Left lung (tissue), 10 donors: ENCODE measurements around the gene NT5DC2. TPM values are rescaled to one million over a fixed set of nuclear protein-coding genes. Genes with fewer than 3 reads are reported as not detected.

Source experiments
- ATAC-seq: fragments of 200-7000 bp; cut with Tn5 transposase; one replicate; pipeline ENCODE4 v1.9.1; 2020; ENCODE audit warnings: moderate library complexity
- DNase-seq, 4 donors: peaks; one replicate each; pipeline ENCODE4 v3.0.0-alpha.2; 2013 to 2020
- H3K27ac ChIP-seq, 2 donors: fragments of 200-600 bp; sonication (generic) in 1 of 2; one replicate each; pipeline versions ENCODE4 v1.5.0 to v1.8.0; 2020 to 2021
- H3K27me3 ChIP-seq, 2 donors: fragments of 200-600 bp; sonication (generic) in 1 of 2; one replicate each; pipeline versions ENCODE4 v1.5.0 to v1.8.0; 2020 to 2021
- H3K36me3 ChIP-seq, 2 donors: fragments of 200-600 bp; sonication (generic) in 1 of 2; one replicate each; pipeline versions ENCODE4 v1.5.0 to v1.8.0; 2020 to 2021
- H3K4me1 ChIP-seq, 2 donors: fragments of 200-600 bp; one replicate each; pipeline ENCODE4 v1.8.0; 2021
- H3K4me3 ChIP-seq, 2 donors: fragments of 200-600 bp; sonication (generic) in 1 of 2; one replicate each; pipeline versions ENCODE4 v1.5.0 to v1.8.0; 2020 to 2021; ENCODE audit warnings: mild to moderate bottlenecking in 1 of 2
- H3K9me3 ChIP-seq, 2 donors: fragments of 200-600 bp; sonication (generic) in 1 of 2; one replicate each; pipeline versions ENCODE4 v1.5.0 to v1.8.0; 2020 to 2021
- intact Hi-C, 2 donors: fragments of 100-400 bp; cut with DNase I; formaldehyde crosslinking; loops; one replicate each; pipeline versions ENCODE4 v1.11.2 to v1.14.2; 2022
- polyA plus RNA-seq, 6 donors: library from polyadenylated mRNA; unstranded; fragments of 120-200 nt; gene quantifications; one replicate each; pipeline ENCODE4 v1.2.1, GENCODE V29; 2013; ENCODE audit not compliant: insufficient read length in 6 of 6
- total RNA-seq, 2 donors: library from RNA; stranded (reverse); fragmentation: NEBNext Ultra II Directional; extraction: Animal tissue kit (Norgen Biotek cat#: 25700); gene quantifications; one replicate each; pipeline ENCODE4 v1.2.1, GENCODE V29; 2021
- TF ChIP-seq, protein P1 (sequence below), 2 donors: fragments of 200-600 bp; sonication (generic) in 1 of 2; IDR thresholded peaks; one replicate each; pipeline versions ENCODE4 v1.5.0 to v1.8.0; 2021; ENCODE audit warnings: antibody characterized with exemption in 2 of 2
- donor health status: DM: no; HTN: yes; CAD: no.
- donor health status: DM: no; HTN: no; CAD: no.

Gene NT5DC2
- total and polyA plus RNA-seq, 8 donors = 81.8 to 365 (median 247) TPM

DNA sequence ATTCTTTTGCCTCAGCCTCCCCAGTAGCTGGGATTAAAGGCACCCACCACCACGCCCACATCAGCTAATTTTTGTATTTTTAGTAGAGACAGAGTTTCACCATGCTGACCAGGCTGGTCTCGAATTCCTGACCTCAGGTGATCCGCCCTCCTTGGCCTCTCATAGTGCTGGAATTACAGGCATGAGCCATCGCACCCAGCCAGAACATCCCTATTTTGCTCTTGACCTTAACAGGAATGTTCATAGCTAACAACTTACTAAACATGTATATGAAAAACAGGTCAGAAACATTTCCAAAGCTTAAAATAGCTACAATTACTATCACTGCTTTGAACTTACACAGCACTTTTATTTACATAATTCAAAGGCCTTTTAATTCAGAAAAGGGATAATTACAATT, 36.4 kb upstream of the NT5DC2 start:
- Histone ChIP-seq H3K27ac (no peak overlapping the region), H3K27me3 (no peaks in the 10 kb centered on the region), H3K4me1 (no peaks in the 10 kb centered on the region), H3K4me3 (no peak overlapping the region), H3K9me3 (no peaks in the 10 kb centered on the region), H3K36me3 (peaks cover 0 to 78% of the 10 kb centered on the region in 2 donors)
- ATAC-seq (peak; percentile 54), DNase-seq (no peak)
- intact Hi-C loops = no loop called here
- TF ChIP-seq, protein P1, sequence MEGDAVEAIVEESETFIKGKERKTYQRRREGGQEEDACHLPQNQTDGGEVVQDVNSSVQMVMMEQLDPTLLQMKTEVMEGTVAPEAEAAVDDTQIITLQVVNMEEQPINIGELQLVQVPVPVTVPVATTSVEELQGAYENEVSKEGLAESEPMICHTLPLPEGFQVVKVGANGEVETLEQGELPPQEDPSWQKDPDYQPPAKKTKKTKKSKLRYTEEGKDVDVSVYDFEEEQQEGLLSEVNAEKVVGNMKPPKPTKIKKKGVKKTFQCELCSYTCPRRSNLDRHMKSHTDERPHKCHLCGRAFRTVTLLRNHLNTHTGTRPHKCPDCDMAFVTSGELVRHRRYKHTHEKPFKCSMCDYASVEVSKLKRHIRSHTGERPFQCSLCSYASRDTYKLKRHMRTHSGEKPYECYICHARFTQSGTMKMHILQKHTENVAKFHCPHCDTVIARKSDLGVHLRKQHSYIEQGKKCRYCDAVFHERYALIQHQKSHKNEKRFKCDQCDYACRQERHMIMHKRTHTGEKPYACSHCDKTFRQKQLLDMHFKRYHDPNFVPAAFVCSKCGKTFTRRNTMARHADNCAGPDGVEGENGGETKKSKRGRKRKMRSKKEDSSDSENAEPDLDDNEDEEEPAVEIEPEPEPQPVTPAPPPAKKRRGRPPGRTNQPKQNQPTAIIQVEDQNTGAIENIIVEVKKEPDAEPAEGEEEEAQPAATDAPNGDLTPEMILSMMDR (IDR thresholded peaks at IDR 0.05) = no peak

DNA sequence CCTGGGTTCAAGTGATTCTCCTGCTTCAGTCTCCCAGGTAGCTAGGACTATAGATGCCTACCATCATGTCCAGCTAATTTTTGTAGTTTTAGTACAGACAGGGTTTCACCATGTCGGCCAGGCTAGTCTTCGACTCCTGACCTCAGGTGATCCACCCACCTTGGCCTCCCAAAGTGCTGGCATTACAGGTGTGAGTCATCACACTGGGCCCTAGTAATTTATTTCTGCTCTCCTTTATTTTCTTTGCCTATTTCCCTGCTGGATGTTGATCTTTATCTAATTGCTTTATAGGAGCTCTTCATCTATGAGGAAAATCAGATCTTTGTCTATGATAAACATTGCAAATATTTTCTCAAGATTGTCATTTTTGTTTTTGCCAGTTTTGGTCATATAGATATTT, 34.4 kb upstream of the NT5DC2 start:
- H3K27ac ChIP-seq = no peak overlapping the region
- no peaks in the 10 kb centered on the region for H3K4me1 ChIP-seq
- ATAC-seq (no peak), DNase-seq (no peak)
- intact Hi-C loops = no loop called here
- no peaks in the 10 kb centered on the region for H3K9me3 ChIP-seq
- TF ChIP-seq, protein P1 (IDR thresholded peaks at IDR 0.05) = no peak
- H3K4me3 ChIP-seq = no peak overlapping the region
- H3K27me3 ChIP-seq = no peaks in the 10 kb centered on the region
- peaks cover 0 to 72% of the 10 kb centered on the region in 2 donors for H3K36me3 ChIP-seq

DNA sequence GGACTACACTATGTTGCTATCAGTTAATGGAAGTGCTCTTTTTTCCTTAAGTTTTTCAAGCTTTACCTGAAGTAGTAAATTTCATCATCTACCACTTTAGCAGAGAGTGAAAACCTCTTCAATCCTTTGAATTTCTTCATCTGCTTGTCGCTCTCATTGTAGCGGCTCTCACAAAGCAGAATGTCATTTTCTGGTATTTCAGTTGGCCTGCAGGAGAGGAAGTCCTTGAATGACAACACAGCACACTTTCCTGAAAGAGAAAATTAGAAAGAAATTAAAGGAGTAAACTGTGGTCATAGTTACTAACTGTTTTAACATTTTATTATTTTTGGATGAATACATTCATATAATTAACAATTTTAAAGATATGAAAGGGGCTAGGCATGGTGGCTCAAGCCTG, 30.3 kb upstream of the NT5DC2 start:
- H3K27me3 ChIP-seq = no peaks in the 10 kb centered on the region
- TF ChIP-seq, protein P1 (IDR thresholded peaks at IDR 0.05) = no peak
- H3K36me3 ChIP-seq = peaks cover 0 to 81% of the 10 kb centered on the region in 2 donors
- H3K4me3 ChIP-seq = no peak overlapping the region
- H3K27ac ChIP-seq = peak overlapping the region in 1 of 2 donors; percentile 31
- no peaks in the 10 kb centered on the region for H3K4me1 ChIP-seq
- H3K9me3 ChIP-seq = no peaks in the 10 kb centered on the region
- DNase-seq (peak in 1 of 4 donors; percentile 5), ATAC-seq (peak; percentile 79)
- intact Hi-C loops = no loop called here

DNA sequence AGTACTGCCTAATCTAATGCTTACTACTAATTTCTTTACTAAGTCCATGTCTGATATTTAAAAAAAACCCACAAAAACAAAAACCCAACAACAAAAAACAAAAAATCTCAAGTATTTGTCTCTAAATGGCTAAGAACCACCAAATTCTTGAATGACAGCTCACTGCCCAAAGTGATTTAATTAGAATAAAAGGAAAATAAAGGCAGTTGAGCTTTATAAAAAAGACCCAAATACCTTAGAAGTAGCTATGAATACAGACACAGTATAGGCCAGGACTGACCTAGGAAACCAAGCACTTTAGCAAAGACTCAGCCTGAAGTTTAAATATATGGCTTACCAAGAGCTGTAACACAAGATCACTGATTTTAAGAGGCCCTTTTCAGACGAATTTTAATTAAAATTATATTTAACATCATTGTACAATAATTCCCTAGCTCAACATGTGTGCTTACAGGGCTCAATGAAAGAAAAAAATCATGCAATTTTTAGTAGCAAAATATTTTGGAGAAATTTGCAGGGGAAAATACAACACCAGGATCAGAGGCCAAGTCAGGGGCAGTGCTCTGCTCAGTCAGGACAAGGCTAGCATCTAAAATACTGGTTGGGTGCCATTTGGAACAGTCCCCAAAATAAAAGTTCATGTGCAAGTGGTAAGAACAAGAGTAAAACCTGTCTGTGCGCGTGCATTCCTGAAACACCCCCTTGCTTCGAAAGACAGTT, 27.5 kb upstream of the NT5DC2 start:
- H3K9me3 ChIP-seq = no peaks in the 10 kb centered on the region
- no peaks in the 10 kb centered on the region for H3K4me1 ChIP-seq
- H3K27me3 ChIP-seq = no peaks in the 10 kb centered on the region
- no peak for ATAC-seq
- H3K27ac ChIP-seq = no peak overlapping the region
- H3K4me3 ChIP-seq = no peak overlapping the region
- H3K36me3 ChIP-seq = peaks cover 0 to 87% of the 10 kb centered on the region in 2 donors
- intact Hi-C loops = no loop called here
- DNase-seq = no peak
- TF ChIP-seq, protein P1 (IDR thresholded peaks at IDR 0.05) = no peak

DNA sequence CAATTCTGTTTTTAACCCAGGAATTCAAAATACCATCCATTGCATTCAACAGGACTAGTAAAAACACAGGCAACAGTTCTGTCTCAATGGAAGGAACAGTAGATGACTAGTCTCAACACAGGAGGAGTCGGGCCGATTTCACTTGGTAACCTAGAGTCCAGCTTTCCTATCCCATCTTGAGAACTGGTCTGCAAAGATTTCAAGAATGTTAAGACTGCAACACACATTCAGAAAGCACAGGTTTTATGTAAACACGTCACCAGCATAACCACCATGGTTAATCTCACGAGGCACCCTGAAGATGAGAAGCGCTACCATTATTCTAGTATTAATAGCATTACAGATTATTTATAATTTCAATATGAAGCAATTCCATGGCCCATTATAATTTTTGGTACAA, 24.8 kb upstream of the NT5DC2 start:
- H3K36me3 ChIP-seq = peaks cover 0 to 92% of the 10 kb centered on the region in 2 donors
- DNase-seq (no peak), ATAC-seq (no peak)
- H3K9me3 ChIP-seq = no peaks in the 10 kb centered on the region
- intact Hi-C loops = no loop called here
- no peaks in the 10 kb centered on the region for H3K4me1 ChIP-seq
- H3K27ac ChIP-seq = no peak overlapping the region
- no peak overlapping the region for H3K4me3 ChIP-seq
- no peaks in the 10 kb centered on the region for H3K27me3 ChIP-seq
- TF ChIP-seq, protein P1 (IDR thresholded peaks at IDR 0.05) = no peak
